HG02623 (cell line): Measurements from ENCODE around the gene TRIM15.

Experiments used
- ATAC-seq: cut with Tn5 transposase; IDR thresholded peaks from one replicate; pipeline ENCODE4 v1.9.1; 2021; ENCODE audit warnings: moderate library complexity; ENCODE audit not compliant: unreplicated experiment

The TRIM15 gene

GRCh38 chr6:30144811-30145210, 18.5 kb upstream of the TRIM15 start:
- no peak for ATAC-seq

GRCh38 chr6:30145818-30146217, 17.5 kb upstream of the TRIM15 start:
- ATAC-seq = no peak

- no peak for ATAC-seq
These were observed 16.2 kb upstream of the TRIM15 start for GRCh38 chr6:30147096-30147495.

- no peak for ATAC-seq
These were observed 14.1 kb upstream of the TRIM15 start for GRCh38 chr6:30149234-30149633.

GRCh38 chr6:30149858-30150550, 13.3 kb upstream of the TRIM15 start:
- ATAC-seq = no peak

- ATAC-seq = no peak
These were observed 12.5 kb upstream of the TRIM15 start for GRCh38 chr6:30150671-30151395.

GRCh38 chr6:30151580-30151979, 11.8 kb upstream of the TRIM15 start:
- no peak for ATAC-seq

- no peak for ATAC-seq
These were observed 11.2 kb upstream of the TRIM15 start for GRCh38 chr6:30152016-30152673.

GRCh38 chr6:30152910-30153610, 10.3 kb upstream of the TRIM15 start:
- ATAC-seq = no peak

GRCh38 chr6:30154061-30154460, 9.3 kb upstream of the TRIM15 start:
- no peak for ATAC-seq

GRCh38 chr6:30154709-30155519, 8.4 kb upstream of the TRIM15 start:
- ATAC-seq = no peak

GRCh38 chr6:30155520-30156261, 7.7 kb upstream of the TRIM15 start:
- ATAC-seq = no peak

- no peak for ATAC-seq
These were observed 7.1 kb upstream of the TRIM15 start for GRCh38 chr6:30156262-30156599.

GRCh38 chr6:30156774-30157173, 6.6 kb upstream of the TRIM15 start:
- no peak for ATAC-seq

- ATAC-seq = no peak
These were observed 5.8 kb upstream of the TRIM15 start for GRCh38 chr6:30157581-30157980.

GRCh38 chr6:30157999-30158398, 5.3 kb upstream of the TRIM15 start:
- no peak for ATAC-seq

- no peak for ATAC-seq
These were observed 4.8 kb upstream of the TRIM15 start for GRCh38 chr6:30158475-30159040.

GRCh38 chr6:30160008-30160784, 3.1 kb upstream of the TRIM15 start:
- ATAC-seq = no peak
